Astrocyte of the spinal cord (primary cell): ENCODE measurements around the gene LGALS1.

Experiments
- DNase-seq: peaks from one replicate; pipeline ENCODE4 v3.0.0; 2011; ENCODE audit warnings: low read depth, low spot score
- H3K4me3 ChIP-seq: 2 replicates; pipeline ENCODE4 v1.5.1; 2011; ENCODE audit warnings: low read depth, mild to moderate bottlenecking, low read length, moderate library complexity
- CTCF ChIP-seq: IDR thresholded peaks from 2 replicates; pipeline ENCODE4 v1.5.1; 2012; ENCODE audit warnings: low read depth, mild to moderate bottlenecking, low read length, inconsistent platforms
- in situ Hi-C: cut with HindIII; loops from 2 replicates; pipeline ENCODE4 v1.10.0; 2017; ENCODE audit warnings: low sequenced_read_pairs

LGALS1 gene

GRCh38 chr22:37701141-37701786, 25.8 kb downstream of the LGALS1 start:
- DNase-seq, result no peak
- in situ Hi-C loops, result no loop called here
- no peak overlapping the region for H3K4me3 ChIP-seq
- no peak for TF ChIP-seq CTCF

GRCh38 chr22:37703906-37704305, 28.5 kb downstream of the LGALS1 start:
- in situ Hi-C loops, result no loop called here

GRCh38 chr22:37704645-37705044, 29.2 kb downstream of the LGALS1 start:
- DNase-seq, result no peak
- no peak for TF ChIP-seq CTCF
- in situ Hi-C loops, result no loop called here
- H3K4me3 ChIP-seq, result no peak overlapping the region

More at GRCh38 chr22:37703906-37704305, 28.5 kb downstream of the LGALS1 start:
- no peak for TF ChIP-seq CTCF
- no peak for DNase-seq
- no peak overlapping the region for H3K4me3 ChIP-seq

- no peak overlapping the region for H3K4me3 ChIP-seq
- in situ Hi-C loops, result no loop called here
- TF ChIP-seq CTCF, result no peak
- DNase-seq, result no peak
These were observed 29.8 kb downstream of the LGALS1 start for GRCh38 chr22:37705205-37705604.

GRCh38 chr22:37708580-37709444, 33.4 kb downstream of the LGALS1 start:
- no peak for TF ChIP-seq CTCF
- DNase-seq, result no peak
- in situ Hi-C loops, result no loop called here
- no peak overlapping the region for H3K4me3 ChIP-seq

GRCh38 chr22:37709445-37709765, 34.0 kb downstream of the LGALS1 start:
- no peak overlapping the region for H3K4me3 ChIP-seq
- no peak for DNase-seq
- TF ChIP-seq CTCF, result no peak
- in situ Hi-C loops, result no loop called here
